Keratinocyte (primary cell): ENCODE results near the gene ERCC8. TPM values are rescaled to one million over a fixed set of nuclear protein-coding genes. Genes with fewer than 3 reads are reported as not detected.

Experiments
- DNase-seq: peaks from one replicate; pipeline ENCODE4 v3.0.0-alpha.2; 2011; ENCODE audit warnings: low read depth, missing footprints, low spot score
- FAIRE-seq: peaks from 2 replicates; lab custom pipeline; 2011; peaks lifted over from hg19 to GRCh38; lab: Jason Lieb, UNC
- H2AFZ ChIP-seq: 2 replicates; pipeline ENCODE4 v1.6.0; 2012; ENCODE audit warnings: low read length, control low read depth, inconsistent platforms; ENCODE audit not compliant: control insufficient read depth
- H3K27ac ChIP-seq: 2 replicates; pipeline ENCODE4 v1.5.1; 2011; ENCODE audit warnings: low read length; ENCODE audit not compliant: control insufficient read depth, insufficient read depth
- H3K27me3 ChIP-seq: 3 replicates; pipeline ENCODE4 v1.6.0; 2011; ENCODE audit warnings: low read length; ENCODE audit not compliant: control insufficient read depth, insufficient read depth; ENCODE audit errors: extremely low read depth
- H3K36me3 ChIP-seq, 2 experiments: 2 replicates in 1 of 2; 3 replicates in 1 of 2; pipeline ENCODE4 v1.5.1; 2011; ENCODE audit warnings: low read length in 2 of 2, mild to moderate bottlenecking in 1 of 2; ENCODE audit not compliant: control insufficient read depth in 2 of 2, insufficient read depth in 2 of 2; ENCODE audit errors: extremely low read depth in 1 of 2
- H3K4me1 ChIP-seq: 3 replicates; pipeline ENCODE4 v1.5.1; 2011; ENCODE audit warnings: low read length; ENCODE audit not compliant: control insufficient read depth, insufficient read depth; ENCODE audit errors: extremely low read depth
- H3K4me2 ChIP-seq: 3 replicates; pipeline ENCODE4 v1.6.0; 2011; ENCODE audit warnings: low read depth, low read length; ENCODE audit not compliant: control insufficient read depth, insufficient read depth; ENCODE audit errors: extremely low read depth
- H3K4me3 ChIP-seq, 3 experiments: fragments of 200-600 bp in 1 of 3; sonication (generic) in 1 of 3; 2 replicates in 2 of 3; 3 replicates in 1 of 3; pipeline ENCODE4 v1.5.1; 2011 to 2016; ENCODE audit warnings: low read length in 3 of 3, mild to moderate bottlenecking in 3 of 3, control low read depth in 2 of 3, inconsistent platforms in 1 of 3, low read depth in 1 of 3, mixed read lengths in 1 of 3, mixed run types in 1 of 3, moderate library complexity in 1 of 3; ENCODE audit not compliant: control insufficient read depth in 2 of 3, insufficient read depth in 2 of 3; ENCODE audit errors: extremely low read depth in 1 of 3
- H3K79me2 ChIP-seq: 2 replicates; pipeline ENCODE4 v1.6.0; 2012; ENCODE audit warnings: low read length; ENCODE audit not compliant: control insufficient read depth, insufficient read depth
- H3K9ac ChIP-seq: 3 replicates; pipeline ENCODE4 v1.6.0; 2011; ENCODE audit warnings: low read length; ENCODE audit not compliant: control insufficient read depth, insufficient read depth; ENCODE audit errors: extremely low read depth
- H3K9me1 ChIP-seq: 3 replicates; pipeline ENCODE4 v1.6.0; 2011; ENCODE audit warnings: low read length; ENCODE audit not compliant: control insufficient read depth, insufficient read depth; ENCODE audit errors: extremely low read depth
- H3K9me3 ChIP-seq: 2 replicates; pipeline ENCODE4 v1.5.1; 2012; ENCODE audit warnings: low read depth, low read length; ENCODE audit not compliant: control insufficient read depth
- H4K20me1 ChIP-seq: 3 replicates; pipeline ENCODE4 v1.6.0; 2011; ENCODE audit warnings: low read length; ENCODE audit not compliant: control insufficient read depth, insufficient read depth; ENCODE audit errors: extremely low read depth
- EZH2 ChIP-seq: IDR thresholded peaks from one replicate; pipeline ENCODE4 v1.6.1; 2012; ENCODE audit warnings: inconsistent platforms, mild to moderate bottlenecking, low read length, moderate library complexity
- dilution Hi-C: fragments of 300-500 bp; cut with MboI; formaldehyde crosslinking; loops from one replicate; pipeline ENCODE4 v1.7.0; 2020; ENCODE audit warnings: low sequenced_read_pairs; ENCODE audit not compliant: extremely low pct_ligation_motif_present
- polyA minus RNA-seq, 3 experiments: library from RNA; depleted of rRNA, polyadenylated mRNA; stranded (reverse); fragments of >200 nt; gene quantifications; 1 replicate in 1 of 3; 2 replicates in 1 of 3; 3 replicates in 1 of 3; pipeline ENCODE4 v1.2.3, GENCODE V29; 2011
- polyA plus RNA-seq, 5 experiments: library from polyadenylated mRNA; depleted of rRNA in 3 of 5; stranded (reverse) in 3 of 5; stranded (forward) in 1 of 5; unstranded in 1 of 5; fragments of >200 nt; gene quantifications; 1 replicate in 1 of 5; 2 replicates in 3 of 5; 3 replicates in 1 of 5; pipeline versions ENCODE4 v1.2.1 to v1.2.3, GENCODE V29; 2011 to 2012; ENCODE audit warnings: missing spikeins in 2 of 5, low read depth in 1 of 5, low replicate concordance in 1 of 5
- TF ChIP-seq, protein P1 (sequence below), 3 experiments: IDR thresholded peaks in 1 of 3; conservative IDR thresholded peaks in 1 of 3; optimal IDR thresholded peaks in 1 of 3; 2 replicates in 2 of 3; 3 replicates in 1 of 3; pipeline versions ENCODE3 to v1.5.1; 2011; ENCODE audit warnings: low read length in 3 of 3, mild to moderate bottlenecking in 3 of 3, moderate library complexity in 2 of 3, control low read depth in 1 of 3, inconsistent platforms in 1 of 3; ENCODE audit not compliant: insufficient read depth in 2 of 3; ENCODE audit errors: extremely low read depth in 1 of 3

Gene ERCC8, protein sequence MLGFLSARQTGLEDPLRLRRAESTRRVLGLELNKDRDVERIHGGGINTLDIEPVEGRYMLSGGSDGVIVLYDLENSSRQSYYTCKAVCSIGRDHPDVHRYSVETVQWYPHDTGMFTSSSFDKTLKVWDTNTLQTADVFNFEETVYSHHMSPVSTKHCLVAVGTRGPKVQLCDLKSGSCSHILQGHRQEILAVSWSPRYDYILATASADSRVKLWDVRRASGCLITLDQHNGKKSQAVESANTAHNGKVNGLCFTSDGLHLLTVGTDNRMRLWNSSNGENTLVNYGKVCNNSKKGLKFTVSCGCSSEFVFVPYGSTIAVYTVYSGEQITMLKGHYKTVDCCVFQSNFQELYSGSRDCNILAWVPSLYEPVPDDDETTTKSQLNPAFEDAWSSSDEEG
- 12.8 to 16.6 TPM (median 13.3 TPM) in 3 replicates for polyA plus RNA-seq
- 6.3 TPM for polyA plus RNA-seq (2011; ENCODE audit: low read depth)
- polyA plus RNA-seq (2011; cell fraction: cytosol; rRNA removed) = 9.6 and 14.7 TPM in 2 replicates
- 8.2 and 9.9 TPM in 2 replicates for polyA plus RNA-seq (2011; cell fraction: nucleus; rRNA removed)
- 5.1 and 7.1 TPM in 2 replicates for polyA plus RNA-seq (2012; ENCODE audit: low replicate concordance)
- 2.6 to 17.1 TPM (median 13.4 TPM) in 3 replicates for polyA minus RNA-seq
- 14.4 TPM for polyA minus RNA-seq (2011; cell fraction: cytosol; rRNA and poly(A)+ RNA removed)
- 11.2 and 15.8 TPM in 2 replicates for polyA minus RNA-seq (2011; cell fraction: nucleus; rRNA and poly(A)+ RNA removed)

DNA sequence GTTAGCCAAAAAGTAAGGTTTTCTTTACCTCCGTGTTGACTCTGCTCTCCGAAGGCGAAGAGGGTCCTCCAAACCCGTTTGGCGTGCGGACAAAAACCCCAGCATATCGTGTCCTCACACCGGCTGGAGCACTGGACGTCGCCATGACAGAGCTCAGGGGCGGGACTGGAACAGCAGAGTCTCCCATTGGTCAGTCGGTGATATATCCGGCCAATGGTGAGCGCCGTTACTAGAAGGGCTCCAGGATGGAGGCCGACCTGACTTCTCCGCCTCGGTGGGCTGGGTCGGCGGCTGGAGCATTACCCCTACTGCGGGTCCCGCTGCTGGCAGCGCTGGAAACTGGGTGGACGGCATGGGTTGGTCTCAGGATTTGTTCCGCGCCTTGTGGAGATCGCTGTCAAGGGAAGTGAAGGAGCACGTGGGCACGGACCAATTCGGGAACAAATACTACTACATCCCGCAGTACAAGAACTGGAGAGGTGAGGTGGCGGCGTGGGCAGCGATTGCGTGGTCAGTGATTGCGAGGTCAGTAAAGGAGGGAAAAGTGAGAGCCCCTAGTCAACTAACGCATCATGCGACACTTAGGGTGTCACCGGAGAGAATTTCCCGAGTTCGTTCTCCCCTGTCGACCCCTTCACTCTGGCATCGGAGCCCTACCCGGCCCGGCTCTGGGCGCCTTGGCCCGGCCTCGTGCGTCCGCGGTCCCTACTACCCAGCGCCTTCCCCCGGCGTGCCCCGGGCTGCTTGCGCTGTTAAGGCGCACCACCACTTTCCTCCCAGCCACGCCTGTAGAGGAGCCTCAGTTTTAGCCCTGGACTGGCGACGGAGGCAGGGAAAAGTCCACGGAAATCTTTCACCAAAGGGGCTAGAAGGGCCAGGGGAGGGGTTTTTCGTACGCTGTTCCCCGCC is at the start of gene ERCC8, which contains the start of gene NDUFAF2:
Gene ERCC8, minus strand, starts transcription at position 167 of the 909 bp plus-strand sequence. Its CDS starts 62 bp downstream, at position 105.
Gene NDUFAF2, plus strand, starts transcription at position 302 of the 909 bp plus-strand sequence. Its CDS starts 51 bp downstream, at position 353.
- no peaks in the 10 kb centered on the region for H3K9me3 ChIP-seq
- H3K9ac ChIP-seq = peak within 1 kb of the TSS; percentile 95
- DNase-seq (peak; percentile 42), FAIRE-seq (peak; percentile 96)
- dilution Hi-C loops = no loop called here
- H3K4me1 ChIP-seq = peaks cover 9% of the 10 kb centered on the region
- peak within 1 kb of the TSS; percentile 55 to 89 (median 89) for H3K4me3 ChIP-seq
- no peak for TF ChIP-seq EZH2
- TF ChIP-seq, protein P1, sequence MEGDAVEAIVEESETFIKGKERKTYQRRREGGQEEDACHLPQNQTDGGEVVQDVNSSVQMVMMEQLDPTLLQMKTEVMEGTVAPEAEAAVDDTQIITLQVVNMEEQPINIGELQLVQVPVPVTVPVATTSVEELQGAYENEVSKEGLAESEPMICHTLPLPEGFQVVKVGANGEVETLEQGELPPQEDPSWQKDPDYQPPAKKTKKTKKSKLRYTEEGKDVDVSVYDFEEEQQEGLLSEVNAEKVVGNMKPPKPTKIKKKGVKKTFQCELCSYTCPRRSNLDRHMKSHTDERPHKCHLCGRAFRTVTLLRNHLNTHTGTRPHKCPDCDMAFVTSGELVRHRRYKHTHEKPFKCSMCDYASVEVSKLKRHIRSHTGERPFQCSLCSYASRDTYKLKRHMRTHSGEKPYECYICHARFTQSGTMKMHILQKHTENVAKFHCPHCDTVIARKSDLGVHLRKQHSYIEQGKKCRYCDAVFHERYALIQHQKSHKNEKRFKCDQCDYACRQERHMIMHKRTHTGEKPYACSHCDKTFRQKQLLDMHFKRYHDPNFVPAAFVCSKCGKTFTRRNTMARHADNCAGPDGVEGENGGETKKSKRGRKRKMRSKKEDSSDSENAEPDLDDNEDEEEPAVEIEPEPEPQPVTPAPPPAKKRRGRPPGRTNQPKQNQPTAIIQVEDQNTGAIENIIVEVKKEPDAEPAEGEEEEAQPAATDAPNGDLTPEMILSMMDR (optimal IDR thresholded peaks at IDR 0.05 in 1 of 3, IDR thresholded peaks at IDR 0.05 in 1 of 3, conservative IDR thresholded peaks at IDR 0.05 in 1 of 3; ENCODE audit: extremely low read depth in 1 of 3, insufficient read depth in 2 of 3, low read length in 3 of 3) = no peak
- H4K20me1 ChIP-seq = no peaks in the 10 kb centered on the region
- peak within 1 kb of the TSS; percentile 100 for H2AFZ ChIP-seq
- H3K4me2 ChIP-seq = peak within 1 kb of the TSS; percentile 90
- peak within 1 kb of the TSS; percentile 85 for H3K27ac ChIP-seq
- no peaks in the 10 kb centered on the region for H3K9me1 ChIP-seq
- H3K79me2 ChIP-seq = peaks cover 82% of the 10 kb centered on the region
- no peaks in the 10 kb centered on the region for H3K27me3 ChIP-seq
- H3K36me3 ChIP-seq = peaks cover 0 to 1% of the 10 kb centered on the region in 2 experiments

DNA sequence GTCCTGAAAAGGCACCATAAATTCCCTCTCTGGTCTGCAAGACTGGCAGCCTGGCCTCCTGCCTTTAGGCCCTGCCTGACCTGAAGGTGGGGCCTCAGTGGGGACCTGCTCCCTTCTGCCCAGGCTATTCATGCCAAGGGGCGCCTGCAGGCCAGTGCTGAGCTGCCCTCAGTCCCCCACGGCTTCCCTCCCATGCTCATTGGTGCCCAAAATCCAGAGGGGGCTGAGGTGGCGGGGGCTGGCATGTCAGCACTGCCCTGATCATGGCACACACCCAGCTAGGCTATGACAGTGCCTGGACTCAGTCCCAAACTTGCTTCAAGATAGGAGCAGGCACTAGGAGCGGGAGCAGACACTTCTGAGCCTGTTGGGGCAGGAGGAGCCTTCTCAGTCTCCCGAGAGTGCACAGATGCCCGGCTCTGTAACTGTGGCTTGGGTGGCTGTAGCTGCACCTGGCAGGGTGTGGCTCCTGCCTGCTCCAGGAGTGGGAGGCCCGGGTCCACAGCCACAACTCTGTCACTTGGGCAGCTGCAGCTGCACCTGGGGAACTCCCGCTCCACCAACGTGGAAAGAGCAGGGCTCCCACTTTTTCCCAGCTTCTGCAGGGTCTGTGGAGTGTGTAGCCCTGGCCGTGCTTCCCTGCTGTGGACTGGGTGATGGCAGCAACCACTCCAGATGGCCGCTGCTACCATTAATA is 49.2 kb upstream of the ERCC8 start:
- Histone ChIP-seq H3K4me3 (no peak overlapping the region), H3K4me2 (no peak overlapping the region), H3K9me1 (no peaks in the 10 kb centered on the region), H3K9ac (no peak overlapping the region), H3K36me3 (peaks cover 0 to 3% of the 10 kb centered on the region in 2 experiments), H4K20me1 (no peaks in the 10 kb centered on the region), H3K9me3 (peaks cover 8% of the 10 kb centered on the region), H2AFZ (no peak overlapping the region), H3K79me2 (peaks cover 13% of the 10 kb centered on the region), H3K27ac (no peak overlapping the region), H3K4me1 (no peaks in the 10 kb centered on the region), H3K27me3 (no peaks in the 10 kb centered on the region)
- FAIRE-seq (no peak), DNase-seq (no peak)
- TF ChIP-seq EZH2 = no peak
- TF ChIP-seq, protein P1 (optimal IDR thresholded peaks at IDR 0.05 in 1 of 3, IDR thresholded peaks at IDR 0.05 in 1 of 3, conservative IDR thresholded peaks at IDR 0.05 in 1 of 3; ENCODE audit: extremely low read depth in 1 of 3, insufficient read depth in 2 of 3, low read length in 3 of 3) = no peak
- dilution Hi-C loops = no loop called here
